Fibroblast of the aortic adventitia (primary cell): ENCODE data around the gene PAPPA. TPM values are rescaled to one million over a fixed set of nuclear protein-coding genes. Genes with fewer than 3 reads are reported as not detected.

ENCODE experiments used
- DNase-seq: peaks from one replicate; pipeline ENCODE4 v3.0.0-alpha.2; 2010; ENCODE audit warnings: low read depth
- H3K4me3 ChIP-seq: 2 replicates; pipeline ENCODE4 v1.5.1; 2011; ENCODE audit warnings: low read depth, mild to moderate bottlenecking, control low read depth, low read length, moderate library complexity
- CTCF ChIP-seq: IDR thresholded peaks from 2 replicates; pipeline ENCODE4 v1.5.1; 2011; ENCODE audit warnings: mild to moderate bottlenecking, low read length, control low read depth, inconsistent platforms; ENCODE audit not compliant: insufficient read depth
- total RNA-seq: library from RNA; depleted of rRNA; stranded (reverse); fragments of >200 nt; gene quantifications from 2 replicates; pipeline ENCODE4 v1.2.3, GENCODE V29; 2012; ENCODE audit warnings: low replicate concordance

PAPPA gene
- total RNA-seq, 1 donor: 80.5 TPM

GRCh38 chr9:116303270-116303669 is 149.7 kb downstream of the PAPPA start:
- DNase-seq: no peak
- no peak for TF ChIP-seq CTCF
- no peak overlapping the region for H3K4me3 ChIP-seq

GRCh38 chr9:116303886-116304538 is 150.4 kb downstream of the PAPPA start:
- no peak overlapping the region for H3K4me3 ChIP-seq
- DNase-seq: no peak
- no peak for TF ChIP-seq CTCF

- no peak for TF ChIP-seq CTCF
- DNase-seq: no peak
- H3K4me3 ChIP-seq: no peak overlapping the region
Measured at GRCh38 chr9:116304761-116305160, 151.2 kb downstream of the PAPPA start.

- no peak overlapping the region for H3K4me3 ChIP-seq
- DNase-seq: peak; percentile 70
- no peak for TF ChIP-seq CTCF
Measured at GRCh38 chr9:116308076-116308475, 154.5 kb downstream of the PAPPA start.

GRCh38 chr9:116309900-116310611 is 156.5 kb downstream of the PAPPA start:
- no peak for DNase-seq
- H3K4me3 ChIP-seq: no peak overlapping the region
- TF ChIP-seq CTCF: no peak

GRCh38 chr9:116312221-116312620 is 158.6 kb downstream of the PAPPA start:
- no peak for DNase-seq
- TF ChIP-seq CTCF: no peak
- H3K4me3 ChIP-seq: no peak overlapping the region

GRCh38 chr9:116313638-116314037 is 160.0 kb downstream of the PAPPA start:
- no peak for DNase-seq
- no peak for TF ChIP-seq CTCF
- no peak overlapping the region for H3K4me3 ChIP-seq
